Activated CD8-positive, alpha-beta T cell treated with anti-CD3 and anti-CD28 coated beads for 36 hours (primary cell): Measurements from ENCODE around the gene FAM240B. TPM values are rescaled to one million over a fixed set of nuclear protein-coding genes. Genes with fewer than 3 reads are reported as not detected.

Experiments
- ATAC-seq: fragments of 200-7000 bp; cut with Tn5 transposase; one replicate; pipeline ENCODE4 v1.10.0; 2021; ENCODE audit warnings: mild to moderate bottlenecking, moderate library complexity
- CTCF ChIA-PET: fragments of 350-600 bp; sonication (Branson Sonifier 250); formaldehyde crosslinking; loops from one replicate; lab custom pipeline; 2021; ENCODE audit warnings: antibody characterized with exemption; lab: Charles Lee
- POLR2A ChIA-PET: fragments of 350-600 bp; sonication (Branson Sonifier 250); formaldehyde crosslinking; loops from one replicate; lab custom pipeline; 2021; ENCODE audit warnings: antibody characterized with exemption; lab: Charles Lee
- DNase-seq: peaks from one replicate; pipeline ENCODE4 v3.0.0-alpha.2; 2020
- H3K27ac Mint-ChIP-seq: one replicate; pipeline ENCODE4 v1.8.0; 2021; ENCODE audit warnings: mild to moderate bottlenecking, mixed read lengths
- H3K27me3 Mint-ChIP-seq: one replicate; pipeline ENCODE4 v1.8.0; 2021; ENCODE audit warnings: mixed read lengths
- H3K36me3 Mint-ChIP-seq: one replicate; pipeline ENCODE4 v1.8.0; 2021; ENCODE audit warnings: low read depth, mixed read lengths
- H3K4me1 Mint-ChIP-seq: one replicate; pipeline ENCODE4 v1.8.0; 2021; ENCODE audit warnings: low read depth, mixed read lengths
- H3K4me3 Mint-ChIP-seq: one replicate; pipeline ENCODE4 v1.8.0; 2021; ENCODE audit warnings: mild to moderate bottlenecking, moderate library complexity, mixed read lengths
- H3K9me3 Mint-ChIP-seq: one replicate; pipeline ENCODE4 v1.8.0; 2021; ENCODE audit warnings: mixed read lengths
- CTCF ChIP-seq: fragments of 200-600 bp; IDR thresholded peaks from one replicate; pipeline ENCODE4 v1.8.0; 2022; ENCODE audit warnings: antibody characterized with exemption, mild to moderate bottlenecking
- intact Hi-C: fragments of 100-400 bp; cut with micrococcal nuclease; formaldehyde crosslinking; loops from one replicate; pipeline ENCODE4 v1.10.0; 2022
- total RNA-seq, 2 experiments: library from RNA; stranded (reverse); gene quantifications; one replicate each; pipeline ENCODE4 v1.2.3, GENCODE V29; 2021

Gene FAM240B
- total RNA-seq, 2 experiments from 2014 or later, result not detected

DNA sequence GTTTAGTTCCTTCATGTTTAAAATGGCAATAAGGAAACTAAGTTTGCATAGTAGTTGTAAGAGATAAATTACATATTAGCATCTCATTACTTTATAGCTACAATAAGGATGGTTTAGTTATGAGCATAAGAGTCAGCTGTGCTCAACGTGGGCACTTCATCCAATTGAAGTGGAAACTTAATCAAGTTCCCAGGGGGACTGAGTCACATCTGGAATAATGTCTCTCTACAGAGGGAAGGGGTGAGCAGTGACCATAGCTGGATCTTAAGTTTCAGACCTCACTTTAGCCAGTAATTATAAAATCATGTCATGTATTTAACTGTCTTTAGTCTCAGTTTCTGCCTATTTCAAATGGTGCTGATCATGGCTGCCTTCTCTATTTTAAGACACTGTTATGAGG lies 36.8 kb upstream of the FAM240B start:
- no peak for ATAC-seq
- POLR2A ChIA-PET, result no interaction called here
- peaks cover 3% of the 10 kb centered on the region for H3K27me3 Mint-ChIP-seq
- no peaks in the 10 kb centered on the region for H3K9me3 Mint-ChIP-seq
- no peak for TF ChIP-seq CTCF
- no peaks in the 10 kb centered on the region for H3K4me1 Mint-ChIP-seq
- no peak overlapping the region for H3K27ac Mint-ChIP-seq
- DNase-seq, result no peak
- intact Hi-C loops, result no loop called here
- CTCF ChIA-PET, result no interaction called here
- no peak overlapping the region for H3K4me3 Mint-ChIP-seq
- H3K36me3 Mint-ChIP-seq, result no peaks in the 10 kb centered on the region

DNA sequence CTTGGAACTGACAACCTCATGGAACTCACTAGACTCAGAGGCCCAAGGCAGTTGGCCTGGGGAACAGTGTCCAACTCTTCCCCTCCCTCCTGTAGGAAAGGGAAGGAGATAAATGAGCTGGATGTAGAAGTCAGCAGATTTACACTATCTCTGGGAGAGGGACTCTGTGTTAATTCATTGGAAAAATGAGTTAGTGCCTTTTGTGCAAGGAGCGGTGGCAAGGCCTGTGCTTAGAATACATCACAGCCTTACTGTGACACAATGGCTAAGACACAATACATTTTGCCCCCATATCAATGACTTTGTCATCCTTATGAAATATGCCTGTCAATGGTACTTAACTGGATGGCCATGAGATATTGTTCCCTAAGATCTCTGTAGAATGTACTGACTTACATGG lies 28.0 kb upstream of the FAM240B start:
- intact Hi-C loops, result no loop called here
- Mint-ChIP-seq H3K27me3 (peaks cover 5% of the 10 kb centered on the region), H3K27ac (no peak overlapping the region), H3K4me3 (no peak overlapping the region), H3K36me3 (no peaks in the 10 kb centered on the region), H3K9me3 (no peaks in the 10 kb centered on the region), H3K4me1 (no peaks in the 10 kb centered on the region)
- no peak for TF ChIP-seq CTCF
- ATAC-seq (no peak), DNase-seq (no peak)
- ChIA-PET CTCF (no interaction called here), POLR2A (no interaction called here)

- POLR2A ChIA-PET, result no interaction called here
- no peaks in the 10 kb centered on the region for H3K9me3 Mint-ChIP-seq
- no peak overlapping the region for H3K27ac Mint-ChIP-seq
- intact Hi-C loops, result no loop called here
- H3K4me3 Mint-ChIP-seq, result no peak overlapping the region
- no peaks in the 10 kb centered on the region for H3K36me3 Mint-ChIP-seq
- TF ChIP-seq CTCF, result no peak
- ATAC-seq (no peak), DNase-seq (no peak)
- CTCF ChIA-PET, result no interaction called here
- peaks cover 5% of the 10 kb centered on the region for H3K27me3 Mint-ChIP-seq
- no peaks in the 10 kb centered on the region for H3K4me1 Mint-ChIP-seq
Measured at GRCh38 chr9:38747067-38747466, 27.1 kb upstream of the FAM240B start.

GRCh38 chr9:38746303-38746702 lies 26.4 kb upstream of the FAM240B start:
- no peaks in the 10 kb centered on the region for H3K36me3 Mint-ChIP-seq
- ATAC-seq, result no peak
- H3K4me1 Mint-ChIP-seq, result no peaks in the 10 kb centered on the region

DNA sequence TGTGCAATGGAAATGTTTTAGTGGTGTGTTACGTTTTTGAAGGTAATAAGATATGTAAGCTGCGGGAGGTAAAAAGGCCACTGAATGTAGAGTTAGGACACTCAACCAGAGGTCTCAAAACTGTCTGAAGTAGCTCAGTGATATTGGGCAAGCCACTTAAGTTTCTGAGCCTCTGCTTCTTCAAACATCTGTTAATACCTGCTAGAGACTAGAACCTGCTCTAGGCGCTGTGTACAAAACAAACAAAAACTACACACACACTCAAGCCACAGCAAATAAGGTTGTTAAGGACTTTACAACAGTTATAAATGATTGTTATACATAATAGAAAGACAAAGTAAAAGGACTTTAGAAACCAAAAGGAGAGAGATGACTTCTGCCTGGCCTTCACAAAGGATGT lies 24.6 kb upstream of the FAM240B start:
- Mint-ChIP-seq H3K27ac (no peak overlapping the region), H3K27me3 (peaks cover 9% of the 10 kb centered on the region), H3K9me3 (no peaks in the 10 kb centered on the region), H3K36me3 (no peaks in the 10 kb centered on the region), H3K4me3 (no peak overlapping the region), H3K4me1 (no peaks in the 10 kb centered on the region)
- ATAC-seq, result no peak
- DNase-seq, result no peak
- POLR2A ChIA-PET, result no interaction called here
- intact Hi-C loops, result no loop called here
- CTCF ChIA-PET, result no interaction called here
- TF ChIP-seq CTCF, result no peak

More at GRCh38 chr9:38746303-38746702, 26.4 kb upstream of the FAM240B start:
- DNase-seq, result no peak
- Mint-ChIP-seq H3K4me3 (no peak overlapping the region), H3K27me3 (peaks cover 5% of the 10 kb centered on the region), H3K9me3 (no peaks in the 10 kb centered on the region), H3K27ac (no peak overlapping the region)
- POLR2A ChIA-PET, result no interaction called here
- intact Hi-C loops, result no loop called here
- no peak for TF ChIP-seq CTCF
- CTCF ChIA-PET, result no interaction called here
